Activated CD8-positive, alpha-beta T cell treated with anti-CD3 and anti-CD28 coated beads for 36 hours (primary cell): Measurements from ENCODE around the gene RCAN1. TPM values are rescaled to one million over a fixed set of nuclear protein-coding genes. Genes with fewer than 3 reads are reported as not detected.
"Not testable (repeated sequence)": the region's sequence is repeated elsewhere in the genome, so short reads cannot be mapped to it uniquely, and the experiment has no call there.

ENCODE experiments used
- ATAC-seq: fragments of 200-7000 bp; cut with Tn5 transposase; one replicate; pipeline ENCODE4 v1.10.0; 2021; ENCODE audit warnings: mild to moderate bottlenecking, moderate library complexity
- CTCF ChIA-PET: fragments of 350-600 bp; sonication (Branson Sonifier 250); formaldehyde crosslinking; loops from one replicate; lab custom pipeline; 2021; ENCODE audit warnings: antibody characterized with exemption; lab: Charles Lee
- POLR2A ChIA-PET: fragments of 350-600 bp; sonication (Branson Sonifier 250); formaldehyde crosslinking; loops from one replicate; lab custom pipeline; 2021; ENCODE audit warnings: antibody characterized with exemption; lab: Charles Lee
- DNase-seq: peaks from one replicate; pipeline ENCODE4 v3.0.0-alpha.2; 2020
- H3K27ac Mint-ChIP-seq: one replicate; pipeline ENCODE4 v1.8.0; 2021; ENCODE audit warnings: mild to moderate bottlenecking, mixed read lengths
- H3K27me3 Mint-ChIP-seq: one replicate; pipeline ENCODE4 v1.8.0; 2021; ENCODE audit warnings: mixed read lengths
- H3K36me3 Mint-ChIP-seq: one replicate; pipeline ENCODE4 v1.8.0; 2021; ENCODE audit warnings: low read depth, mixed read lengths
- H3K4me1 Mint-ChIP-seq: one replicate; pipeline ENCODE4 v1.8.0; 2021; ENCODE audit warnings: low read depth, mixed read lengths
- H3K4me3 Mint-ChIP-seq: one replicate; pipeline ENCODE4 v1.8.0; 2021; ENCODE audit warnings: mild to moderate bottlenecking, moderate library complexity, mixed read lengths
- H3K9me3 Mint-ChIP-seq: one replicate; pipeline ENCODE4 v1.8.0; 2021; ENCODE audit warnings: mixed read lengths
- intact Hi-C: fragments of 100-400 bp; cut with micrococcal nuclease; formaldehyde crosslinking; loops from one replicate; pipeline ENCODE4 v1.10.0; 2022
- total RNA-seq, 2 experiments: library from RNA; stranded (reverse); gene quantifications; one replicate each; pipeline ENCODE4 v1.2.3, GENCODE V29; 2021
- TF ChIP-seq, protein P1 (sequence below): fragments of 200-600 bp; IDR thresholded peaks from one replicate; pipeline ENCODE4 v1.8.0; 2022; ENCODE audit warnings: antibody characterized with exemption, mild to moderate bottlenecking

RCAN1 gene
- total RNA-seq, 2 experiments from 2014 or later = 6.1 to 7.8 TPM

DNA sequence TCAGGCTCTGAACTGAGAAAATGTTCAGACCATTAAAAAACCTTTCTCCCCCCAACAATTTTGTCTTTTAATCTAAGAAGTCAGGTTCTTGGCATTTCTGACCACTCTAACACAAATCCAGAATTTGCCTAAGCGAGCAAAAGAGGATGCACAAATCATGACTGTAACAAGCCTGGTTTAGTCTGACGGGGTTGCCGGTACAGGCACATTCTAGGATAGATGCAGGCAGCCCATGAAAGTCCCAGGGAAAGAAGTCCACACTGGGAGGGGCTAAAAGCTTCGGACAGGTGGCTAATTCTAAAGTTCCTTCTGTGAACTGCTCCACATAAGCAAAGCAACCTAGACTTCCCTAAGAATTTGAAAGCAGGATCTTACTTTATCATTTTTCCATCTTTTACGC, 54.9 kb downstream of the RCAN1 start:
- H3K4me1 Mint-ChIP-seq = peaks cover 2% of the 10 kb centered on the region
- CTCF ChIA-PET = no interaction called here
- POLR2A ChIA-PET = no interaction called here

DNA sequence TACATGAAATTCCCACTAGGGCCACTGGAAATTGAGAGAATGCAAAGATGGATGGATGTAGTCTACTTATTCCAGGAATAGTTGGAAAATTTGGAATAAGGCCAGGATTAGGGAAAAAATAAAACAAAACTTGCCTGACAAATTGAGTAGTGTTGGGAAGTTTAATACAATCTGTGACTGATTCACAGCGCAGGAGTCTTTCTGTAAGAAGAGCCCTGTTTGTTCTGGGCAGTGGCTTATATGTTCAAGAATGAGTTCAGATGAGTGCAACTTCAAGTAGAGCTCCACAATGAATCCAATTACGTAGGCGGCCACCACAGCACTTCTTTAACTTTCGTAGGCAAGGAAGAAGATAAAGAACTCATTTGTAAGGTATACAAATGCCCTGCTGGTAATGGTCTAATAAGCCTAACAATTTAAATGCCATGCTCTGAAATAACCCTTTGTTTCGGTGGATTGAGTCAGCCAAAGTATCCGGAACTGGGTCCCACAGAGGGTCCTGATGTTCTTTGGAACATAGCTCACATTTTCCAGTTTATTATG, 55.8 kb downstream of the RCAN1 start:
- peaks cover 2% of the 10 kb centered on the region for H3K4me1 Mint-ChIP-seq
- CTCF ChIA-PET = interaction anchor here (1.3 to 1.8 kb wide), 2 partner anchors 16 to 44 kb away, joined by 3 to 4 read pairs; no protein-coding TSS in a partner anchor

More for the DNA sequence above, 54.9 kb downstream of the RCAN1 start:
- DNase-seq = no peak
- intact Hi-C loops = no loop called here
- no peaks in the 10 kb centered on the region for H3K36me3 Mint-ChIP-seq
- ATAC-seq = no peak
- no peak overlapping the region for H3K4me3 Mint-ChIP-seq
- peaks cover under 1% of the 10 kb centered on the region for H3K9me3 Mint-ChIP-seq
- H3K27ac Mint-ChIP-seq = no peak overlapping the region
- no peaks in the 10 kb centered on the region for H3K27me3 Mint-ChIP-seq
- TF ChIP-seq, protein P1, sequence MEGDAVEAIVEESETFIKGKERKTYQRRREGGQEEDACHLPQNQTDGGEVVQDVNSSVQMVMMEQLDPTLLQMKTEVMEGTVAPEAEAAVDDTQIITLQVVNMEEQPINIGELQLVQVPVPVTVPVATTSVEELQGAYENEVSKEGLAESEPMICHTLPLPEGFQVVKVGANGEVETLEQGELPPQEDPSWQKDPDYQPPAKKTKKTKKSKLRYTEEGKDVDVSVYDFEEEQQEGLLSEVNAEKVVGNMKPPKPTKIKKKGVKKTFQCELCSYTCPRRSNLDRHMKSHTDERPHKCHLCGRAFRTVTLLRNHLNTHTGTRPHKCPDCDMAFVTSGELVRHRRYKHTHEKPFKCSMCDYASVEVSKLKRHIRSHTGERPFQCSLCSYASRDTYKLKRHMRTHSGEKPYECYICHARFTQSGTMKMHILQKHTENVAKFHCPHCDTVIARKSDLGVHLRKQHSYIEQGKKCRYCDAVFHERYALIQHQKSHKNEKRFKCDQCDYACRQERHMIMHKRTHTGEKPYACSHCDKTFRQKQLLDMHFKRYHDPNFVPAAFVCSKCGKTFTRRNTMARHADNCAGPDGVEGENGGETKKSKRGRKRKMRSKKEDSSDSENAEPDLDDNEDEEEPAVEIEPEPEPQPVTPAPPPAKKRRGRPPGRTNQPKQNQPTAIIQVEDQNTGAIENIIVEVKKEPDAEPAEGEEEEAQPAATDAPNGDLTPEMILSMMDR = no peak

DNA sequence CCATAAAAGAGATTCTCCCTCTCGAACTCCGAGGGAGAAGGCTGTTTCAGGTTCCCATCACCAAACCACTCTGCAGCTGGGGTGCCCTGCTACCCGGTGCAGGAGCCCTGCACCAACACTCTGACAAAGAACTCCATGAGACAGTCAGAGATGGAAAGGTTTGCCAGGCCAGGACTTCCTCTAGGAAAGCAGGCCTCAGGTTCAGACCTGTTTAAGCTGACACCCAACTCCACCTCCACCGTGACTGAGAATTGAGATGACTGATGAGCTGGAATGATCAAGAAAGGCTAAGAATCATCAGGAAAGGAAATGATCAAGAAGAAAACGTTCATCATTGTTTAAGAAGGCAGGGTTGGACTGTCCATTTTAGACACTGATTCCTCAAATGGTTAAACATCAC, 56.7 kb downstream of the RCAN1 start:
- Mint-ChIP-seq H3K4me3 (no peak overlapping the region), H3K9me3 (peaks cover 7% of the 10 kb centered on the region), H3K36me3 (peaks cover 4% of the 10 kb centered on the region), H3K27me3 (no peaks in the 10 kb centered on the region), H3K4me1 (peaks cover 8% of the 10 kb centered on the region), H3K27ac (no peak overlapping the region)
- DNase-seq (no peak), ATAC-seq (no peak)
- CTCF ChIA-PET = interaction anchor here (1.2 to 1.8 kb wide), 2 partner anchors 10 to 15 kb away, joined by 3 to 4 read pairs; no protein-coding TSS in a partner anchor
- POLR2A ChIA-PET = interaction anchor here (0.7 kb wide), 1 partner anchor 9 kb away, joined by 3 read pairs; no protein-coding TSS in a partner anchor
- TF ChIP-seq, protein P1 = no peak
- intact Hi-C loops = no loop called here

More for the DNA sequence above, 55.8 kb downstream of the RCAN1 start:
- H3K27me3 Mint-ChIP-seq = no peaks in the 10 kb centered on the region
- peaks cover 7% of the 10 kb centered on the region for H3K9me3 Mint-ChIP-seq
- POLR2A ChIA-PET = no interaction called here
- no peak overlapping the region for H3K4me3 Mint-ChIP-seq
- DNase-seq (no peak), ATAC-seq (no peak)
- peaks cover 4% of the 10 kb centered on the region for H3K36me3 Mint-ChIP-seq
- H3K27ac Mint-ChIP-seq = no peak overlapping the region
- TF ChIP-seq, protein P1 = no peak
- intact Hi-C loops = no loop called here

DNA sequence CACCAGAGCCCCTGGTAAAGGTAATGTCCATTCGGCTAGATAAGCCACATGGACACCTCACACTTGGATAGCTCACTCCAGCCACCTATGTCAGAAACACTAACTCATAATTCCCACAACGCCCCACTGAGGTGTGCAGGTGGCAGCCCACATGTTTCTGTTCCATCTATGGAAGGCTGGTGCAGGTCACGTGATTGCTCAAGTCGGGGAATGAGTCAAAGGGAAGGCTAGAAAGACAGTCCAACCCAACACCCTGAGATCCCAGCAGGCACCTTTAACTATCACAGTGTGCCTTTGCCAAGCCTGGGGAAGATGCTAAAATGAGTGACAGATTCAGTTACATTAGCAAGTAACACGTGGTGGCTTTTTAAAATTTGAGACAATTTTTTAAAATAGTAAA, 57.7 kb downstream of the RCAN1 start:
- Mint-ChIP-seq H3K36me3 (peaks cover 4% of the 10 kb centered on the region), H3K27me3 (no peaks in the 10 kb centered on the region), H3K4me3 (no peak overlapping the region), H3K9me3 (peaks cover 7% of the 10 kb centered on the region), H3K27ac (no peak overlapping the region), H3K4me1 (peaks cover 12% of the 10 kb centered on the region)
- POLR2A ChIA-PET = no interaction called here
- no peak for ATAC-seq
- no peak for DNase-seq
- TF ChIP-seq, protein P1 = no peak
- CTCF ChIA-PET = interaction anchor here (1.2 kb wide), 1 partner anchor 11 kb away, joined by 3 read pairs; no protein-coding TSS in a partner anchor
- intact Hi-C loops = no loop called here

DNA sequence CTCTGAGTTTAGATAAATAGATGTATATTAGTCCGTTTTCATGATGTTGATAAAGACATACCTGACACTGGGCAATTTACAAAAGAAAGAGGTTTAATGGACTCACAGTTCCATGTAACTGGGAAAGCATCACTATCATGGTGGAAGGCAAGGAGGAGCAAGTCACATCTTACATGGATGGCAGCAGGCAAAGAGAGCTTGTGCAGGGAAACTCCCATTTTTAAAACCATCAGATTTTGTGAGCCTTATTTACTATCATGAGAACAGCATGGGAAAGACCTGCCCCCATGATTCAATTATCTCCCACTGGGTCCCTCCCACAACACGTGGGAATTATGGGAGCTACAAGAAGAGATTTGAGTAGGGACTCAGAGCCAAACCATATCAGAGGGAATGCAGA, 60.2 kb downstream of the RCAN1 start:
- DNase-seq, H3K27ac Mint-ChIP-seq, POLR2A ChIA-PET, H3K9me3 Mint-ChIP-seq, H3K27me3 Mint-ChIP-seq, intact Hi-C loops, H3K4me3 Mint-ChIP-seq, ATAC-seq, H3K36me3 Mint-ChIP-seq: not testable (repeated sequence)
- CTCF ChIA-PET = interaction anchor here (0.6 to 1.0 kb wide), 3 partner anchors 26 to 287 kb away, joined by 3 read pairs; no protein-coding TSS in a partner anchor
- H3K4me1 Mint-ChIP-seq = peaks cover 12% of the 10 kb centered on the region
